SK-N-MC (cell line): ENCODE data around the gene BRD3OS.

Source experiments
- DNase-seq: peaks from one replicate; pipeline ENCODE4 v3.0.0-alpha.2; 2011; ENCODE audit warnings: low read depth, low spot score
- H3K27ac ChIP-seq: fragments of 200-600 bp; sonication (generic); 2 replicates; pipeline ENCODE4 v1.5.1; 2016; ENCODE audit warnings: mixed run types
- H3K36me3 ChIP-seq: fragments of 200-600 bp; sonication (generic); 2 replicates; pipeline ENCODE4 v1.6.1; 2017; ENCODE audit warnings: antibody characterized with exemption, low read length, mixed read lengths; ENCODE audit not compliant: insufficient read depth
- H3K4me3 ChIP-seq: fragments of 200-600 bp; sonication (generic); 2 replicates; pipeline ENCODE4 v1.5.1; 2016
- H3K9ac ChIP-seq: fragments of 200-600 bp; sonication (generic); 2 replicates; pipeline ENCODE4 v1.8.0; 2017; ENCODE audit warnings: mixed run types, mixed read lengths; ENCODE audit not compliant: insufficient read length
- H3K9me3 ChIP-seq: fragments of 200-600 bp; sonication (generic); 2 replicates; pipeline ENCODE4 v1.6.1; 2017; ENCODE audit warnings: low read depth, mild to moderate bottlenecking, antibody characterized with exemption, low read length, moderate library complexity, mixed read lengths
- EZH2 ChIP-seq: fragments of 200-600 bp; sonication (generic); IDR thresholded peaks from one replicate; pipeline ENCODE4 v1.6.1; 2017; ENCODE audit warnings: antibody characterized with exemption
- FOXP2 ChIP-seq: optimal IDR thresholded peaks from 2 replicates; pipeline ENCODE3; 2011; ENCODE audit warnings: mild to moderate bottlenecking, moderate library complexity; ENCODE audit not compliant: insufficient read depth; ENCODE audit errors: extremely low read length, control extremely low read depth
- POLR2AphosphoS5 ChIP-seq: IDR thresholded peaks from 2 replicates; pipeline ENCODE4 v1.6.1; 2012; ENCODE audit warnings: mild to moderate bottlenecking, low read depth, low read length, borderline replicate concordance

BRD3OS gene

DNA sequence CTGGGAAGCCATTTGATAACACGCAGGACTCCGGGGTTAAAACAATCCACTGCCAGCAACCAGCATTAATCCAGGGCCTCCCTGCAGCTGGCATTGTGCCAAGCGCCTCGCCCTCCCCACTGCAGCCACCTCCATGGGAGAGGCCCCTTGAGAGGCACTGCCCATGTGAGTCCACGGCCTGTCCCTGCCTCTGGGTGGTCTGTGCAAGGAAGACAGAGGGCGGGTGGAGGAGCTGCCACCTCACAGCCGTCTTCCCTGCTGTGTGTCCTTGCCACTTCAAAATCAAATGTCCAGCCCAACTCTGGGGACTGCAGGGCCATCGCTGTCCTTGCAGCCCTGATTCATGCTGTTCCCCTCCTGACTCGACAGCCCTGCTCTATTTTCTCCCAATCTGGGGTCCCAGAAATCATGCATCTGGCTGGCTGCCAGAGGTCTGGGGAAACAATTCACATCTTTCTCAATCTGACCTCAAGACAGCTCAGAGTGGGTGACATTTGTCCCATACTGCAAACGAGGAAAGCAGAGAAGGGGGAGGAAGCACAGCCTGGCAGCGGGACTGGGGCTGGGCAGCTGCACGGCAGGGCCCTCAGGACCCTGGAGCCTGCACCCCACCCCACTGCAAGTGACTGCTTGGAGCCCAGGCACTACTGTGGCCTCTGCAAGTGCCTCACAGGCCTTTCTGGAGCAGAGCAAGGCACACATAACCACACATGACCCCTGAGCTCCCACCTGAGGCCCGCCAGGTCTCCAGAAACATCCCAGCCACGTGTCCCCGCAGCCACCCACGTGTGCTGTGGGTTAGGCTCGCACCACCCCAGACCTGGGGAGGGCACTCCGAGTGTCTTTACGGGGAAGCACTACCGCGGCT is 15.7 kb downstream of the BRD3OS start:
- no peak for TF ChIP-seq POLR2AphosphoS5
- no peak for TF ChIP-seq FOXP2
- no peak for TF ChIP-seq EZH2
- Histone ChIP-seq H3K9ac (no peak overlapping the region), H3K27ac (no peak overlapping the region), H3K9me3 (no peaks in the 10 kb centered on the region), H3K36me3 (peaks cover 69% of the 10 kb centered on the region), H3K4me3 (no peak overlapping the region)
- DNase-seq = no peak

DNA sequence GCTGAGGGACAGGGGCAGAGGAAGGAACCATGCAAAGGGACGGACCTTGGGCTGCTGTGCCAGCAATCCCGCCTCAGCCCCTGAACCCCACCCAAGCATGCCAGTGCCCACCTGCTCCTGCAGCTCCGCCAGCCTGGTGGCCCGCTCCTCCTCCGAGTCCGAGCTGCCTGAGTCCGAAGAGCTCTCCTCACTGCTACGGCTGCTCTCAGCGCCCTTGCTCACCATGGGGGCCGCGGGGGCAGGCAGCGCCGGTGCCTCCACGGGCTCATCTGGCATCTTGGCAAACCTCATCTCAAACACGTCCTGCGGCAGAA is 16.3 kb downstream of the BRD3OS start:
- Histone ChIP-seq H3K36me3 (peaks cover 70% of the 10 kb centered on the region), H3K9me3 (no peaks in the 10 kb centered on the region), H3K4me3 (no peak overlapping the region), H3K9ac (no peak overlapping the region), H3K27ac (no peak overlapping the region)
- no peak for TF ChIP-seq FOXP2
- no peak for TF ChIP-seq EZH2
- no peak for TF ChIP-seq POLR2AphosphoS5
- no peak for DNase-seq

DNA sequence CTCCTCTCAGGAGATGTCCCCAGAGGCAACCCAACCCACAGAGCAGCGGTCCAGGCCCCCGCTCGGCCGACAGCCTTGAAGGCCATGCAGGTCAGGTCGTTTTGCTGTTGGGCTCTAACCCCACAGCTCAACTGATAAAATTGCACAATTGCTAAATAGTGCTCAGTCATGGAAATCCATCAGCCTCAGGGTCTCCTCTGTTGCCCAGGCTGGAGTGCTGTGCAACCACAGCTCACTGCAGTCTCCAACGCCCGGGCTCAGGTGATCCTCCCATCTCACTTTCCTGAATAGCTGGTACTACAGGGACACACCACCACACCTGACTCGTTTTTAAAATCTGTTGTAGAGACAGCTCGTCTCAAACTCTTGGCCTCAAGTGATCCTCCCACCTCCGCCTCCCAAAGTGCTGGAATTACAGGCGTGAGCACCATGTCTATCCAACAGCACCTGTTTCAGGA is 18.3 kb downstream of the BRD3OS start:
- Histone ChIP-seq H3K36me3 (peaks cover 62% of the 10 kb centered on the region), H3K4me3 (no peak overlapping the region), H3K27ac (no peak overlapping the region), H3K9ac (no peak overlapping the region), H3K9me3 (no peaks in the 10 kb centered on the region)
- DNase-seq = no peak
- TF ChIP-seq POLR2AphosphoS5 (no peak), EZH2 (no peak), FOXP2 (no peak)

DNA sequence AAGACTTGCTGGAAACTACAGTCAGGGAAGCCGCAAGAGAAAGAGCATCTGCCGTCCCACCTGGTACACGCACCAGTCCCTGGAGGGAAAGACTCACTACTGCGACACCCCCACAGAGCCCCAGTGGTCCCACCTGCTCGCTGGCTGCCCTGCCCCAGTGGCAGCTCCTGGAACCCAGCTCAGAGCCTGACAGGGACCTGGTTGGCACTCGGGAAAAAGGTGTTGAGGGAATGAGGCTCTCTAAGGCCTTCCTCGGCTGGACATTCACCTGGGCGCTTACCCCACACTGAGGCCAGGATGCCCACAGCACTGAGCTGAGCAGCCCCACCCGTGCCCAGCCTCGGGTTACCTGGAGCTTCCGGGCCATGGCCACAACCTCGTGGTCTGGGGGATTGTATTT is 19.7 kb downstream of the BRD3OS start:
- Histone ChIP-seq H3K36me3 (peaks cover 50% of the 10 kb centered on the region; the same call in 1 of the 2 replicates), H3K9me3 (no peaks in the 10 kb centered on the region), H3K9ac (no peak overlapping the region), H3K4me3 (no peak overlapping the region), H3K27ac (no peak overlapping the region)
- TF ChIP-seq POLR2AphosphoS5 (no peak), EZH2 (no peak), FOXP2 (no peak)
- DNase-seq = no peak

DNA sequence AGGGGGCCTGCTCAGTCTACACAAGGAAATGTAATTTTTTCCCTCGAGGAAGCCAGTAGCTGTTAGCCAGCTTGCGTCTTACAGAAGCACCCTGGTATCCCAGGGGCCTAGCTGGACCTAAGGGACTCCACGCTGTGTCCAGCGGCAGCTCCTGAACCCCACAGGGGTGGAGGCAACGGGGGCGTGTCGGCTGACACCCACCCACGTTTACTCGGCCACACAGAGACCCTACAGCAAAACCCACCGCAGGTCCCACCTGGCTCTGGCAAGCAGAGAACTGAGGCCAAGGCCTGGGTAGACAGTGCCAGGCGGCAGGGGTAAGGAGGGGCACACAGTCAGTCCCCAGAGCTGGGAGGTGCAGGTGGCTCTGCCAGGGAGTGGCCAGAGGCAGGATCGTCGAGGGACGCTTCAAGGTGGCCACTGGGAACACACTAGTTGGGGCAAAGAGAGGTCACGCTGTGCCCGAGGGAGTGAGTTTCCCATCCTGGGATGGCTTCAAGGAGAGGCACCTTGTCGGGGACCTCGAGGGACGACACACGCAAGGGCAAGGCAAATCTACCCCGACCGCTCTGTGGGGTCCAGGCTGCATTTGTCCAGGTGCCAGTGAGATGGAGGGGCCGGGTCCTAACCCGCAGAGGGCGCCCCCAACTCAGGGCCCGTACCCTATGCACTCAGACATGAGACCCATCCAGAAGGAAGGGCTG is 20.7 kb downstream of the BRD3OS start:
- TF ChIP-seq POLR2AphosphoS5 (no peak), EZH2 (no peak), FOXP2 (no peak)
- Histone ChIP-seq H3K36me3 (peaks cover 46% of the 10 kb centered on the region; the same call in 1 of the 2 replicates), H3K9ac (no peak overlapping the region), H3K9me3 (no peaks in the 10 kb centered on the region), H3K27ac (no peak overlapping the region), H3K4me3 (no peak overlapping the region)
- DNase-seq = no peak

DNA sequence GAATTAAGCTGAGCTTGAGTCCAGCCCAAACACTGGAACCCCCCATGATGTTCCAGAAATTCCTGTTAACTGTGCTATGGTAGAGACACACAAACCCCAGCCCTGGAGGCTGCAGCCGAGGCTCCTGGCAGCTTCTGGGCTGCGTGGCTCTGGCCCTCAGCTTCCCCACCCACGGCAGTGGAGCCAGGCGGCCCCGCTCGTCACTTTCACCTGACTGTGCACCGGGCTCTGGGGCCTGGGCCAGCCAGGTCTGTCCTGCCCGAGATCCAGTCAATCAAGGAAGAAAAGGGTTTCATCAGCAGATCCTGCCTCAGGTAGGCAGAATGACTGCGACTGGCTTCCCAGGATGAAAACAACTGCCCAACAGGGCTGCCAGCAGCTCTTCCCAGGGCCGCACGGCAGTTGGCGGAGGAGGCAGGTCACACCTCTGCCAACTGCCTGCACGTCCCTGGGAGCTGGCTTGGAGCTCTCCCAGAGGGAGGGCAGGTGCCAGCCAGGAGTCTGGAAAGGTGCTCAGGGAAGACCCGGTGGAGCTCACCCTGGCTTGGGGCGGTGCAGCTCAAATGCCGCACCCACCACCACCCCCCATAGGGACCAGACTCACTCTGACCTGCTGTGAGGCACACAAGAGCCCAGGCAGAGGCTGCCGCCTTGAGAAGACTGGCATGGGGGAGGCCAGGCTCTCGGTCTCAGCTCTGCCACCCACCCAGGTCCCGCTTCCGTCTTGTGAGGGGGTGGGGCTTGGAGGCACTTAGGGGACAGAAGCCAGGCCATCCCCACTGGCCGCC is 21.8 kb downstream of the BRD3OS start:
- no peak overlapping the region for H3K9ac ChIP-seq
- H3K4me3 ChIP-seq = no peak overlapping the region
- peaks cover 46% of the 10 kb centered on the region; the same call in 1 of the 2 replicates for H3K36me3 ChIP-seq
- DNase-seq = no peak
- no peaks in the 10 kb centered on the region for H3K9me3 ChIP-seq
- TF ChIP-seq FOXP2 = no peak
- no peak for TF ChIP-seq POLR2AphosphoS5
- no peak for TF ChIP-seq EZH2
- H3K27ac ChIP-seq = no peak overlapping the region

DNA sequence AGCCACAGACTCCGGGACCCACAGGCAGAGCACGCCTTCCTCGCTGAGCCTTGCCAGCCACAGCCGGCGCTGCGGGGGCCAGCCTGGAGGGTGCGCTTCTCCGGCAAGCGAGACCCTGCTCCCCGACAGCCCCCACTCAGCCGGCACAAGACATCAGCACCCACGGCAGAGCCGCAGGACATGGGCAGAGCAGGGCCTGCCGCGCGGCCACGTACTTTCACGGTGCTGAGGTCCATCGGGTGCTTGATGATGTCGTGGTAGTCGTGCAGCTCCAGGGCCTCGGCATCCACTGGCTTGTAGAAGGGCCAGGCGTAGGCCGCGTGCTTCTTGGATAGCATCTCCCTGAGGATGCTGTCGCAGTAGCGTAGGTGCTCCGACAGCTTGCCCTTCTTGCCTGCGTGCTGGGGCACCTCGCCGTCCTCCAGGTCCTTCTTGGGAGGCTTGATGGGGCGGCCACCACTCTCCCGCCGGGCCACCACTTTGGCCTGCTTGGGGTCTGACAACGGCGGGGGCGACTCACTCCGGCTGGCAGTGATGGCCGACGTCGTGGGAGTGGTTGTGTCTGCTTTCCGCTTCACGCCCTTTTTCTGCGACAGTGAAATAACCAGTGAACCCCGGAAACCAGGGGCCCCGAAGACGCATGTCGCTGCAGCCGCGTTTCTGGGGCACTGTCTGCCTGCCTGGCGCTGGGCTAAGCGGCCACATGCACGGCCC is 22.7 kb downstream of the BRD3OS start:
- Histone ChIP-seq H3K9ac (no peak overlapping the region), H3K36me3 (peaks cover 55% of the 10 kb centered on the region; the same call in 1 of the 2 replicates), H3K9me3 (no peaks in the 10 kb centered on the region), H3K4me3 (no peak overlapping the region), H3K27ac (no peak overlapping the region)
- no peak for DNase-seq
- TF ChIP-seq EZH2 = no peak
- TF ChIP-seq POLR2AphosphoS5 = no peak
- TF ChIP-seq FOXP2 = no peak

DNA sequence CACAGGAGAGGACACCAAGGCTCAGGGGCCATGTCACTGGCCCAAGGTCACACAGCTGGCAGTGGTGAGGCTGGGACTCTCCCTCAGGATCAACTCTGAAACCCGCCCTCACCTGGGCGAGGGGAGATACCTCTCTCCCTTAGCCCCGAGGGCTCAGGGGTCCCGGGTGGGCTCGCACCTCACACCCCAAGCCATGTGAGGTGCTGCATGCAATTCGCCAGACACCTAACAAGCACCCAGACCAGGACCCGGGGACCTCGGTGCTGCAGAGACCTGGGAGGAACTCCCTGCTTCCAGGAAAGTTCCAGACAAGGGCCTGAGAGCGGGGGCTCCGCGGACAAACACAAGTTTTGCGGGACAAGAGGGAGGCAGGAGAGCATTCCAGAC is 23.3 kb downstream of the BRD3OS start:
- Histone ChIP-seq H3K27ac (no peak overlapping the region), H3K4me3 (no peak overlapping the region), H3K9ac (no peak overlapping the region), H3K9me3 (no peaks in the 10 kb centered on the region), H3K36me3 (peaks cover 53% of the 10 kb centered on the region; the same call in 1 of the 2 replicates)
- TF ChIP-seq EZH2 (no peak), FOXP2 (no peak), POLR2AphosphoS5 (no peak)
- DNase-seq = no peak
